ENCODE data around the gene MPDZ.

Gene MPDZ

GRCh38 chr9:13076616-13077015 lies 202.9 kb downstream of the MPDZ start:
- no peak for DNase-seq

GRCh38 chr9:13071921-13072320 lies 207.6 kb downstream of the MPDZ start:
- DNase-seq: no peak

- no peak for DNase-seq
Measured at GRCh38 chr9:13070612-13071595, 208.6 kb downstream of the MPDZ start.

GRCh38 chr9:13069498-13069897 lies 210.0 kb downstream of the MPDZ start:
- no peak for DNase-seq

DNA sequence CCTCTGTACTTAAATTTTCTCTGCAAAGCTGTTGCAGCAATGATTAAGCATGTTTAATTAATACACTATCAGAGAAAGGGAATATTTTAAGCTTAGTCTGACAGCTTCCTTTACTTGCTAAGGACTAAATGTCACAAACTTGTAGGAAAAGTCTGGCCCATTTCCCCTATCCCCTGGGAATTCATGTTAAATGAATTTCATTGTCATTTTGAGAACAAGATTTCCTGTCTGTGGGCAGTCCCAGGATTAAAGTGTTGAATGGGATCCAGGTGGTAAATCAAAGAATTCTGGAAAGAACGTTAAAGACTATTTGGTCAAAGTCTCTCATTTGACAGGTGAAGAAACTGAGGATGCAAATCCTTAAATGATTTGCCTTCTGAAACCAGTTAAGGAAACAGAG lies 214.8 kb downstream of the MPDZ start:
- no peak for DNase-seq

DNA sequence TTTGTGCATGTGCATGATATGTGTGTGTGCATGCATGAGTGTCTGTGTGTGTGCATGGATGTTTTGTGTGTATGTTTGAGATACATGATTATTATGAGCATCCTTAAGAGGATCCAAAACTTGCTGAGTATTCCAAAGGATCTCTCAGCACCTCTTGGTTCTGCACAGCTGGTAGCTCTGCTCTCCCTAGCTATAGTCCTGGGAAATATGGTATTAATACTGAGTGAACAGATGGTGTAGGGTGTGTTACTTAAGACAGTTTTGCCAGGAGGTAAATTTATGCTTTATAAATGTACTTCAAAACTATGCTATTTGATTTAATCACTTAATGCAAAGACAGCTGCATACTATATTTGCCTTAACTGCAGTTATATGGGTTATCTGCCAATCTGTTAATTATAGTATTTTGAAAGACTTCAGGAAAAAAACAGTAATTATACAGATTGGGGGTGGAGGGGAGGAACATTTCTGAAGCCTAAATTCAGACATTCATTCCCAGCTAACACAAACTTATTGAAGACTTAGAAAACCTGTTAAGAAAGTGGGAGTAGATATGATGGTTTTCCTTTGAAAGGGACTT lies 215.5 kb downstream of the MPDZ start:
- no peak for DNase-seq

DNA sequence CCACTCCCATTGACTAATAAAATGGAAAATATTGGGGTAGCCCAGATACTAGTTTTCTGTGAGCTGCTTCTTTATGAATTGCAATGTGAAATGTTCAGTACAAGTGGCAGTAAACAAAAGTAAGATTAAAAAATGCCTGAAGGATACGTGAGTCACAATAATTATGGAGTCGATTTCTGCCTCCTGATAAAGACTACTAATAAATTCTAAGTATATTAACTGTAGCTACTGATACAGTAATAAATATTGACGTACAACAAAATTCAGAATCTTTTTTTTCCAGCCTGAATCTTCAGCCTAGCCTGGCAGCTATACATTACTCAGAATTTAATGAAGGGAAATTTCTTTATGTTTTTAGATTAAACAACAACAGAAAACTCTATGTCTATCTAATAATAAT lies 218.1 kb downstream of the MPDZ start:
- no peak for DNase-seq

Data from activated effector memory CD4-positive, alpha-beta T cell treated with Interleukin-2 at 50 U/mL for 16 hours (primary cell).